Body of pancreas (tissue), 4 donors: ENCODE results near the gene ZBTB16. TPM values are rescaled to one million over a fixed set of nuclear protein-coding genes. Genes with fewer than 3 reads are reported as not detected.

Experiments
- ATAC-seq: fragments of 150-250 bp; one replicate; pipeline ENCODE4 v1.9.1; 2016
- DNase-seq, 4 donors: peaks; one replicate each; pipeline ENCODE4 v3.0.0-alpha.2; 2019
- H3K27ac ChIP-seq, 4 donors: fragments of 200-600 bp; sonication (generic); 1 replicate in 3 of 4; 2 replicates in 1 of 4; pipeline versions ENCODE4 v1.5.1 to v1.6.1; 2016 to 2019; ENCODE audit warnings: mild to moderate bottlenecking in 1 of 4, mixed read lengths in 1 of 4, moderate library complexity in 1 of 4
- H3K27me3 ChIP-seq, 2 donors: fragments of 200-600 bp; sonication (generic); one replicate each; pipeline ENCODE4 v1.6.0; 2016; ENCODE audit warnings: mild to moderate bottlenecking in 1 of 2
- H3K36me3 ChIP-seq, 2 donors: fragments of 200-600 bp; sonication (generic); replicated peaks in 1 of 2; 2 replicates each; pipeline ENCODE4 v1.5.1; 2016; ENCODE audit warnings: low read depth in 2 of 2; ENCODE audit not compliant: insufficient read depth in 1 of 2
- H3K4me1 ChIP-seq: fragments of 200-600 bp; sonication (generic); one replicate; pipeline ENCODE4 v1.6.0; 2016
- H3K4me3 ChIP-seq, 2 donors: fragments of 200-600 bp; sonication (generic); 1 replicate in 1 of 2; 2 replicates in 1 of 2; pipeline ENCODE4 v1.5.1; 2016 to 2019
- H3K9me3 ChIP-seq, 3 donors: fragments of 200-600 bp; sonication (generic); 1 replicate in 2 of 3; 2 replicates in 1 of 3; pipeline ENCODE4 v1.5.1; 2016
- POLR2A ChIP-seq, 3 donors: fragments of 450-650 bp; IDR thresholded peaks; one replicate each; pipeline ENCODE4 v1.6.1; 2016; ENCODE audit warnings: antibody characterized with exemption in 3 of 3, mild to moderate bottlenecking in 2 of 3
- WGBS, 2 donors: methylation state at CpG; one replicate each; pipeline ENCODE4 v1.1.5; 2017; 5-methylcytosine and 5-hydroxymethylcytosine counted together
- intact Hi-C: fragments of 100-400 bp; cut with DNase I; formaldehyde crosslinking; loops from one replicate; pipeline ENCODE4 v1.15.1; 2023
- total RNA-seq, 2 donors: library from RNA; depleted of rRNA; stranded (reverse); fragments of >200 nt; gene quantifications; one replicate each; pipeline ENCODE4 v1.1.0, GENCODE V29; 2016
- TF ChIP-seq, protein P1 (sequence below), 7 experiments: fragments of 450-650 bp in 4 of 7; fragments of 200-600 bp in 3 of 7; sonication (generic) in 3 of 7; IDR thresholded peaks; one replicate each; pipeline ENCODE4 v1.5.1; 2016 to 2019; ENCODE audit warnings: antibody characterized with exemption in 7 of 7

Gene ZBTB16
- total RNA-seq, 2 donors from 2014 or later: 96.5 to 150 TPM

DNA sequence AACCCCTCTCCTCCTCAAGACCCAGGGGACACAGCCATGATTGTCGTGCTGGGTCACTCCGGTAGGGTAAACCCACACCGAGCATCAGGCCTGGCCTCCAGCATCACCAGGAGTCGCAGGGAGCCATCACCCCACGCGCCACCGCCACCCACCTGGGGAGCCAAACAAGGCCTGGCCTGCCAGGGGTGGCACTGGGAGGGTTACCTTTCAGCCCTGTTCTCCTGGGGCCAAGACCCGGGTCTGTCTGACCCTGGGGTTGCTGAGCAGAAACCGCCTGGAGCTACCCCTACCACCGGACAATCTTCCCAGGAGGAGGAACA is 197.4 kb downstream of the ZBTB16 start:
- Histone ChIP-seq H3K4me1 (peaks cover 36% of the 10 kb centered on the region), H3K9me3 (no peaks in the 10 kb centered on the region), H3K4me3 (no peak overlapping the region), H3K36me3 (peaks cover 3 to 7% of the 10 kb centered on the region in 2 donors), H3K27me3 (no peaks in the 10 kb centered on the region), H3K27ac (no peak overlapping the region)
- TF ChIP-seq, protein P1, sequence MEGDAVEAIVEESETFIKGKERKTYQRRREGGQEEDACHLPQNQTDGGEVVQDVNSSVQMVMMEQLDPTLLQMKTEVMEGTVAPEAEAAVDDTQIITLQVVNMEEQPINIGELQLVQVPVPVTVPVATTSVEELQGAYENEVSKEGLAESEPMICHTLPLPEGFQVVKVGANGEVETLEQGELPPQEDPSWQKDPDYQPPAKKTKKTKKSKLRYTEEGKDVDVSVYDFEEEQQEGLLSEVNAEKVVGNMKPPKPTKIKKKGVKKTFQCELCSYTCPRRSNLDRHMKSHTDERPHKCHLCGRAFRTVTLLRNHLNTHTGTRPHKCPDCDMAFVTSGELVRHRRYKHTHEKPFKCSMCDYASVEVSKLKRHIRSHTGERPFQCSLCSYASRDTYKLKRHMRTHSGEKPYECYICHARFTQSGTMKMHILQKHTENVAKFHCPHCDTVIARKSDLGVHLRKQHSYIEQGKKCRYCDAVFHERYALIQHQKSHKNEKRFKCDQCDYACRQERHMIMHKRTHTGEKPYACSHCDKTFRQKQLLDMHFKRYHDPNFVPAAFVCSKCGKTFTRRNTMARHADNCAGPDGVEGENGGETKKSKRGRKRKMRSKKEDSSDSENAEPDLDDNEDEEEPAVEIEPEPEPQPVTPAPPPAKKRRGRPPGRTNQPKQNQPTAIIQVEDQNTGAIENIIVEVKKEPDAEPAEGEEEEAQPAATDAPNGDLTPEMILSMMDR (IDR thresholded peaks at IDR 0.05): no peak
- TF ChIP-seq POLR2A (IDR thresholded peaks at IDR 0.05): no peak
- DNase-seq (no peak), ATAC-seq (no peak)
- WGBS, 2 donors: 75 to 91% methylated on average over 3 to 10 of the region's 10 CpGs
- intact Hi-C loops: loop anchor here (10.0 kb wide), 1 partner anchor 212 kb away; no protein-coding TSS in a partner anchor

DNA sequence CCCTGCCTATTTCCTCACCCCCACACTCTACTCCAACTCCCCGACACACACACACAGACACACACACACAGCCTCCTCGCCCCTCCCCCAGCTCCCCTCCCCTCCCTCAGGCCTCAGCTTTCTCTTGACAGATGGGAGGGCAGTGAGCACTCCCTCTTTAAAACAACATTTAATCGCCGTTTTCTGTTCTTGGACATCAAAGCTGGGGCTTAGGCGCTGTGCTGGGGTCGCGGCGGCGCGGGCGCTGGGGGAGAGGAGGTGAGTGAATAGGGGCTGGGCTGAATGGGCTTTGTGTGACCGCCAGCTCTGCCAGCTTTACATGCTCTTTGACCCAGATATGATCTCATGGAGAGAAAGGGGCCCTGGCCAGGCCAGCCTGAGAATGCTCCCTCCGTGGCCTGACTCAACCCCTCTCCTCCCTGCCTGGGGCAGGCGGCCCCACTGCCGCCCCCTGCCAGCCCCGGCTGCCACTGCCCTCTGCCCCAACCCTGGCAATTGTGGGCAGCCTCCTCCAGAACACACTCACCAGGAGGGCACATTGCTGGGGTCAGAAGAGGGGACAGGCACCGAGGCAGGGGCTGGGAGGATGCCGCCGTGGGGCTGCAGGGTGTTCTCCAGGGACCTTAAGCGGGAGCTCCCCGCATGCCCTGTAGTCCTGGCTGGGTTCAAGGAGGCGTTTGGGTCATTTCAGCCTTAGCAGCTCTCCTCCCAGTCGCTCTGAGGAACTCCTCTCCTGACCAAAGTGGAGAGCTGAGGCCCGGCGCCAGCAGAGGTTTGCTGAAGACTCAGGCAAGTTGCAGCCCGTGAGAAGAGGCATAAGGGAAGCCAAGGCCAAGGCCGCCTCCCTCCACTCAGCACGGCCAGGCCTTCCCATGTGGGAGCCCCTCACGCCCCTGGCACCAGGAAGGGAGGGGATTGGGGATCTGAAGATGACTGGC is 198.4 kb downstream of the ZBTB16 start:
- Histone ChIP-seq H3K9me3 (no peaks in the 10 kb centered on the region), H3K36me3 (peaks cover 3% of the 10 kb centered on the region in 2 donors), H3K4me1 (peaks cover 41% of the 10 kb centered on the region), H3K27me3 (no peaks in the 10 kb centered on the region), H3K4me3 (no peak overlapping the region), H3K27ac (peak overlapping the region in 1 of 4 donors; percentile 50)
- intact Hi-C loops: loop anchor here (10.0 kb wide), 1 partner anchor 213 kb away; no protein-coding TSS in a partner anchor
- ATAC-seq (peak; percentile 8), DNase-seq (peak; percentile 39 to 56 (median 48))
- TF ChIP-seq POLR2A (IDR thresholded peaks at IDR 0.05): no peak
- TF ChIP-seq, protein P1 (IDR thresholded peaks at IDR 0.05): peak in 1 of 7 experiments; percentile 7
- 62 to 79% methylated on average over 22 to 27 of the region's 29 CpGs for WGBS, 2 donors

DNA sequence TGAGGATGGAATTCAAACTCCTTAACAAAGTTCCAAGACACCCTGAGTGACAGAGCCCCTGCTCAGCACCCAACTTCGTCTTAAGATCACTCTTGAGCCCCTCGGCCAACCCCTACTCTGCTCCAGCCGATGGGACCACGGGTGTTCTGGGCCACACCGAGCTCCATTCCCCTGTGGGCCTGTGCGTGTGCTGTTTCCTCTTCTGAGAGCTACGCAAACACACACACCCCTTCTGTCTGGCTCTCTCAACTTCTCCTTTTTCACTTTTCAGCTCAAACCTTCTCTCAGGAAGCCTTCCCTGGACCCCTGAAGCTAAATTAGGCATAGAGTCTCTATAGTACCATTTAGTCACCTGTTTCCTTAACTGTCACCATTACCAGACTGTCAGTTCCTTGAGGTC is 199.2 kb downstream of the ZBTB16 start:
- H3K27ac ChIP-seq: peak overlapping the region in 1 of 4 donors; percentile 50
- no peaks in the 10 kb centered on the region for H3K9me3 ChIP-seq
- H3K36me3 ChIP-seq: peaks cover 0 to 3% of the 10 kb centered on the region in 2 donors
- ATAC-seq (no peak), DNase-seq (no peak)
- H3K27me3 ChIP-seq: no peaks in the 10 kb centered on the region
- intact Hi-C loops: loop anchor here (10.0 kb wide), 1 partner anchor 214 kb away; no protein-coding TSS in a partner anchor
- H3K4me3 ChIP-seq: no peak overlapping the region
- 64 to 68% methylated on average over 7 of the region's 7 CpGs for WGBS, 2 donors
- TF ChIP-seq, protein P1 (IDR thresholded peaks at IDR 0.05): no peak
- no peak for TF ChIP-seq POLR2A (IDR thresholded peaks at IDR 0.05)
- H3K4me1 ChIP-seq: peaks cover 43% of the 10 kb centered on the region

DNA sequence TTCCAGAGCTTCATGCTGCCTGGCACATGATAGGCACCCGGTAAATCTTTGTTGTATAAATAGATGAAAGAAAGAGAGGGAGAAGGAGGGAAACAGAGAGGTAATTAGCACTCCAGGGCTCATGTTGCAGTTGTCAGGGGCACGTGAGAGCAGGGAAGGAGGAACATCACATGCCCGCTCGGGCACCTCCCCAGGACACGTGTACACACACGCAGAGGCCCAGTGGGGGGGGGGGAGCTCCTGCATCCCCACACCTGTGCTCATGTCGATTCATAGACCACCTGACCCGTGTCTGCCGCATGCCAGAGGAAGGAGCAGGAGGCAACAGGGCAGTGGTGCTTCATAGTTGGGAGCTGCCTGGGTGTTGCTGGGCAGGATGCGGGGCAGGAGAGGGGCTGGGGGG is 199.6 kb downstream of the ZBTB16 start:
- ATAC-seq: peak; percentile 28
- Histone ChIP-seq H3K4me3 (no peak overlapping the region), H3K4me1 (peaks cover 43% of the 10 kb centered on the region), H3K27me3 (no peaks in the 10 kb centered on the region), H3K27ac (no peak overlapping the region), H3K36me3 (peaks cover 0 to 3% of the 10 kb centered on the region in 2 donors), H3K9me3 (no peaks in the 10 kb centered on the region)
- DNase-seq: peak; percentile 58 to 80 (median 74)
- no peak for TF ChIP-seq POLR2A (IDR thresholded peaks at IDR 0.05)
- TF ChIP-seq, protein P1 (IDR thresholded peaks at IDR 0.05): no peak
- intact Hi-C loops: loop anchor here (10.0 kb wide), 1 partner anchor 214 kb away; no protein-coding TSS in a partner anchor
- WGBS, 2 donors: 26 to 40% methylated on average over 10 of the region's 10 CpGs
